Activated effector memory CD4-positive, alpha-beta T cell treated with anti-CD3 and anti-CD28 coated beads, Interleukin-2, amount 50 U/mL, for 16 hours (primary cell): ENCODE data around the gene ATAD3A.
"Not testable (repeated sequence)": the region's sequence is repeated elsewhere in the genome, so short reads cannot be mapped to it uniquely, and the experiment has no call there.

Experiments used
- DNase-seq: peaks from one replicate; pipeline ENCODE4 v3.0.0-alpha.2; 2020

The ATAD3A gene

GRCh38 chr1:1511533-1512285, at the start of gene ATAD3A:
ATAD3A (plus strand) TSS chr1:1512162; CDS start chr1:1512269, 107 bp downstream.
- DNase-seq = peak; percentile 99

GRCh38 chr1:1462318-1462966, 49.5 kb upstream of the ATAD3A start:
- DNase-seq = peak; percentile 71

GRCh38 chr1:1463312-1463711, 48.6 kb upstream of the ATAD3A start:
- no peak for DNase-seq

GRCh38 chr1:1468196-1468985, 43.6 kb upstream of the ATAD3A start:
- not testable (repeated sequence) for DNase-seq

GRCh38 chr1:1470626-1471388, 41.2 kb upstream of the ATAD3A start:
- no peak for DNase-seq

- peak; percentile 97 for DNase-seq
Observed at GRCh38 chr1:1471389-1472052, 40.4 kb upstream of the ATAD3A start, which contains the start of gene ATAD3B. ATAD3B (plus strand) TSS chr1:1471765; CDS start chr1:1471885, 120 bp downstream.

GRCh38 chr1:1472053-1472876, 39.7 kb upstream of the ATAD3A start:
- peak; percentile 71 for DNase-seq

GRCh38 chr1:1476011-1476410, 36.0 kb upstream of the ATAD3A start:
- DNase-seq = not testable (repeated sequence)

- no peak for DNase-seq
Observed at GRCh38 chr1:1477206-1477605, 34.8 kb upstream of the ATAD3A start.

GRCh38 chr1:1479547-1480487, 32.1 kb upstream of the ATAD3A start:
- no peak for DNase-seq

GRCh38 chr1:1480488-1480867, 31.5 kb upstream of the ATAD3A start:
- DNase-seq = not testable (repeated sequence)

- DNase-seq = not testable (repeated sequence)
Observed at GRCh38 chr1:1481811-1482210, 30.2 kb upstream of the ATAD3A start.

GRCh38 chr1:1482856-1483255, 29.1 kb upstream of the ATAD3A start:
- DNase-seq = no peak

- no peak for DNase-seq
Observed at GRCh38 chr1:1483714-1484113, 28.2 kb upstream of the ATAD3A start.

- DNase-seq = not testable (repeated sequence)
Observed at GRCh38 chr1:1484976-1485750, 26.8 kb upstream of the ATAD3A start.

- DNase-seq = not testable (repeated sequence)
Observed at GRCh38 chr1:1485755-1486317, 26.1 kb upstream of the ATAD3A start.

- DNase-seq = no peak
Observed at GRCh38 chr1:1487701-1488100, 24.3 kb upstream of the ATAD3A start.

GRCh38 chr1:1489231-1489630, 22.7 kb upstream of the ATAD3A start:
- no peak for DNase-seq

GRCh38 chr1:1489861-1490260, 22.1 kb upstream of the ATAD3A start:
- no peak for DNase-seq
